Naive thymus-derived CD4-positive, alpha-beta T cell (primary cell): ENCODE data around the gene HTR3E. TPM values are rescaled to one million over a fixed set of nuclear protein-coding genes. Genes with fewer than 3 reads are reported as not detected.
"Not testable (repeated sequence)": the region's sequence is repeated elsewhere in the genome, so short reads cannot be mapped to it uniquely, and the experiment has no call there.

Experiments used
- ATAC-seq: fragments of 150-1000 bp; cut with Tn5 transposase; 2 replicates; pipeline ENCODE4 v1.10.0; 2021; ENCODE audit warnings: mild to moderate bottlenecking, moderate library complexity
- CTCF ChIA-PET: fragments of 350-600 bp; sonication (Branson Sonifier 250); formaldehyde crosslinking; loops from one replicate; lab custom pipeline; 2021; ENCODE audit warnings: antibody characterized with exemption; lab: Charles Lee
- POLR2A ChIA-PET: fragments of 350-600 bp; sonication (Branson Sonifier 250); formaldehyde crosslinking; loops from one replicate; lab custom pipeline; 2021; ENCODE audit warnings: antibody characterized with exemption, inconsistent platforms; lab: Charles Lee
- DNase-seq, 9 donors: peaks; one replicate each; pipeline versions ENCODE4 v3.0.0 to v3.0.0-alpha.2; 2020 to 2022; ENCODE audit warnings: mixed read lengths in 1 of 9
- H3K27ac ChIP-seq: one replicate; pipeline ENCODE4 v1.7.0; 2013; ENCODE audit warnings: mild to moderate bottlenecking, low read depth, low read length, moderate library complexity
- H3K27me3 ChIP-seq, 2 donors: one replicate each; pipeline ENCODE4 v1.7.0; 2013; ENCODE audit warnings: low read length in 2 of 2, mild to moderate bottlenecking in 2 of 2, moderate library complexity in 2 of 2; ENCODE audit not compliant: control insufficient read depth in 2 of 2, insufficient read depth in 2 of 2
- H3K36me3 ChIP-seq, 3 experiments: 1 replicate in 2 of 3; 2 replicates in 1 of 3; pipeline ENCODE4 v1.7.0; 2013; ENCODE audit warnings: low read length in 3 of 3, mild to moderate bottlenecking in 3 of 3, moderate library complexity in 1 of 3; ENCODE audit not compliant: insufficient read depth in 3 of 3, control insufficient read depth in 2 of 3
- H3K4me1 ChIP-seq, 2 donors: one replicate each; pipeline ENCODE4 v1.7.0; 2013; ENCODE audit warnings: low read length in 2 of 2, mild to moderate bottlenecking in 2 of 2, moderate library complexity in 1 of 2; ENCODE audit not compliant: control insufficient read depth in 2 of 2, insufficient read depth in 2 of 2
- H3K4me3 ChIP-seq: 2 replicates; pipeline ENCODE4 v1.7.0; 2013; ENCODE audit warnings: mild to moderate bottlenecking, low read length
- H3K9me3 ChIP-seq, 3 experiments: 1 replicate in 2 of 3; 2 replicates in 1 of 3; pipeline ENCODE4 v1.7.0; 2013; ENCODE audit warnings: low read length in 3 of 3; ENCODE audit not compliant: control insufficient read depth in 2 of 3
- H3K27ac Mint-ChIP-seq, 9 donors: one replicate each; pipeline ENCODE4 v1.8.0; 2020 to 2022; ENCODE audit warnings: mixed read lengths in 9 of 9, mild to moderate bottlenecking in 8 of 9, moderate library complexity in 5 of 9, inconsistent platforms in 2 of 9
- H3K27me3 Mint-ChIP-seq, 5 donors: one replicate each; pipeline ENCODE4 v1.8.0; 2021 to 2022; ENCODE audit warnings: mixed read lengths in 5 of 5, mild to moderate bottlenecking in 1 of 5
- H3K36me3 Mint-ChIP-seq, 5 donors: one replicate each; pipeline ENCODE4 v1.8.0; 2020 to 2022; ENCODE audit warnings: mixed read lengths in 5 of 5, mild to moderate bottlenecking in 3 of 5, inconsistent platforms in 1 of 5
- H3K4me1 Mint-ChIP-seq, 7 donors: one replicate each; pipeline ENCODE4 v1.8.0; 2020 to 2022; ENCODE audit warnings: mixed read lengths in 7 of 7, mild to moderate bottlenecking in 3 of 7, inconsistent platforms in 1 of 7
- H3K4me3 Mint-ChIP-seq, 10 donors: one replicate each; pipeline ENCODE4 v1.8.0; 2020 to 2022; ENCODE audit warnings: mild to moderate bottlenecking in 10 of 10, mixed read lengths in 10 of 10, moderate library complexity in 6 of 10, inconsistent platforms in 2 of 10
- H3K9me3 Mint-ChIP-seq, 11 donors: one replicate each; pipeline ENCODE4 v1.8.0; 2020 to 2022; ENCODE audit warnings: mixed read lengths in 11 of 11, mild to moderate bottlenecking in 4 of 11, inconsistent platforms in 1 of 11, moderate library complexity in 1 of 11
- intact Hi-C, 2 donors: fragments of 100-400 bp; cut with micrococcal nuclease; formaldehyde crosslinking; loops; one replicate each; pipeline ENCODE4 v1.15.1; 2023
- polyA plus RNA-seq, 2 donors: library from polyadenylated mRNA; unstranded; fragments of 300-500 nt; fragmentation: Illumina TruSeq; gene quantifications; one replicate each; pipeline ENCODE4 v1.2.3, GENCODE V29; 2021
- total RNA-seq, 6 experiments: library from RNA in 5 of 6; stranded (reverse) in 5 of 6; gene quantifications; 1 replicate in 5 of 6; 2 replicates in 1 of 6; pipeline ENCODE4 v1.2.3 and lab custom pipeline; 2021 to 2026

Gene HTR3E
- total and polyA plus RNA-seq, 7 experiments from 2014 or later, result not detected

GRCh38 chr3:184066211-184066610 is 30.7 kb upstream of the HTR3E start:
- ATAC-seq, result no peak
- Mint-ChIP-seq H3K27ac (no peak overlapping the region), H3K27me3 (peaks cover 0 to 15% (median 7%) of the 10 kb centered on the region in 5 donors), H3K36me3 (peaks cover 0 to 8% (median 4%) of the 10 kb centered on the region in 5 donors), H3K4me3 (no peak overlapping the region), H3K4me1 (peaks cover 0 to 2% (median 0%) of the 10 kb centered on the region in 7 donors), H3K9me3 (peaks cover 2 to 10% (median 7%) of the 10 kb centered on the region in 11 donors)
- no peaks in the 10 kb centered on the region for H3K27me3 ChIP-seq
- CTCF ChIA-PET, result no interaction called here
- H3K9me3 ChIP-seq, result no peaks in the 10 kb centered on the region
- intact Hi-C loops, result no loop called here
- POLR2A ChIA-PET, result no interaction called here
- no peaks in the 10 kb centered on the region for H3K36me3 ChIP-seq
- no peak overlapping the region for H3K4me3 ChIP-seq
- H3K4me1 ChIP-seq, result no peaks in the 10 kb centered on the region
- DNase-seq, result no peak
- H3K27ac ChIP-seq, result no peak overlapping the region

GRCh38 chr3:184067573-184068055 is 29.2 kb upstream of the HTR3E start:
- H3K27ac ChIP-seq, result no peak overlapping the region
- H3K4me1 ChIP-seq, result no peaks in the 10 kb centered on the region
- H3K36me3 ChIP-seq, result no peaks in the 10 kb centered on the region
- Mint-ChIP-seq H3K27me3 (peaks cover 0 to 15% (median 9%) of the 10 kb centered on the region in 5 donors), H3K4me1 (peaks cover 0 to 2% (median 0%) of the 10 kb centered on the region in 7 donors), H3K9me3 (peaks cover 2 to 10% (median 7%) of the 10 kb centered on the region in 11 donors), H3K4me3 (no peak overlapping the region), H3K36me3 (peaks cover 0 to 8% (median 5%) of the 10 kb centered on the region in 5 donors), H3K27ac (no peak overlapping the region)
- H3K4me3 ChIP-seq, result no peak overlapping the region
- ChIA-PET POLR2A (interaction anchor here (0.6 kb wide), 1 partner anchor 84 kb away, joined by 3 read pairs; no protein-coding TSS in a partner anchor), CTCF (no interaction called here)
- no peak for DNase-seq
- no peaks in the 10 kb centered on the region for H3K27me3 ChIP-seq
- H3K9me3 ChIP-seq, result no peaks in the 10 kb centered on the region
- intact Hi-C loops, result no loop called here
- ATAC-seq, result no peak

GRCh38 chr3:184068344-184068743 is 28.5 kb upstream of the HTR3E start:
- DNase-seq, result no peak
- Mint-ChIP-seq H3K9me3 (peaks cover 2 to 10% (median 7%) of the 10 kb centered on the region in 11 donors), H3K36me3 (peaks cover 0 to 8% (median 5%) of the 10 kb centered on the region in 5 donors), H3K27ac (no peak overlapping the region), H3K4me1 (peaks cover 0 to 2% (median 0%) of the 10 kb centered on the region in 7 donors), H3K4me3 (no peak overlapping the region), H3K27me3 (peaks cover 0 to 17% (median 9%) of the 10 kb centered on the region in 5 donors)
- no peaks in the 10 kb centered on the region for H3K4me1 ChIP-seq
- no peak overlapping the region for H3K27ac ChIP-seq
- no peak for ATAC-seq
- intact Hi-C loops, result no loop called here
- H3K9me3 ChIP-seq, result no peaks in the 10 kb centered on the region
- ChIA-PET POLR2A (interaction anchor here (0.6 kb wide), 1 partner anchor 83 kb away, joined by 3 read pairs; no protein-coding TSS in a partner anchor), CTCF (no interaction called here)
- no peaks in the 10 kb centered on the region for H3K27me3 ChIP-seq
- H3K36me3 ChIP-seq, result no peaks in the 10 kb centered on the region
- no peak overlapping the region for H3K4me3 ChIP-seq

- ATAC-seq, H3K27ac Mint-ChIP-seq, POLR2A ChIA-PET, H3K36me3 Mint-ChIP-seq, H3K9me3 ChIP-seq, H3K36me3 ChIP-seq, CTCF ChIA-PET, DNase-seq, intact Hi-C loops, H3K4me1 Mint-ChIP-seq, H3K27me3 ChIP-seq, H3K27ac ChIP-seq, H3K4me3 Mint-ChIP-seq, H3K4me3 ChIP-seq, H3K4me1 ChIP-seq: not testable (repeated sequence)
- peaks cover 2 to 10% (median 7%) of the 10 kb centered on the region in 11 donors for H3K9me3 Mint-ChIP-seq
- peaks cover 0 to 17% (median 12%) of the 10 kb centered on the region in 5 donors for H3K27me3 Mint-ChIP-seq
Measured at GRCh38 chr3:184071142-184071541, 25.7 kb upstream of the HTR3E start.

- no peaks in the 10 kb centered on the region for H3K36me3 ChIP-seq
- peaks cover 0 to 7% (median 5%) of the 10 kb centered on the region in 5 donors for H3K36me3 Mint-ChIP-seq
- H3K4me3 Mint-ChIP-seq, result no peak overlapping the region
Measured at GRCh38 chr3:184073621-184074020, 23.2 kb upstream of the HTR3E start.

GRCh38 chr3:184075901-184076300 is 21.0 kb upstream of the HTR3E start:
- peaks cover 0 to 11% (median 5%) of the 10 kb centered on the region in 5 donors for H3K27me3 Mint-ChIP-seq
- POLR2A ChIA-PET, result interaction anchor here (0.6 kb wide), 1 partner anchor 36 kb away, joined by 4 read pairs; no protein-coding TSS in a partner anchor
- no peaks in the 10 kb centered on the region for H3K4me1 Mint-ChIP-seq
- no peaks in the 10 kb centered on the region for H3K9me3 ChIP-seq
- peaks cover 0 to 6% (median 2%) of the 10 kb centered on the region in 5 donors for H3K36me3 Mint-ChIP-seq
- no peak overlapping the region for H3K4me3 ChIP-seq
- H3K36me3 ChIP-seq, result no peaks in the 10 kb centered on the region
- H3K27ac Mint-ChIP-seq, result no peak overlapping the region
- no peaks in the 10 kb centered on the region for H3K4me1 ChIP-seq
- H3K9me3 Mint-ChIP-seq, result peaks cover 2 to 5% (median 3%) of the 10 kb centered on the region in 11 donors
- intact Hi-C loops, result no loop called here
- H3K4me3 Mint-ChIP-seq, result no peak overlapping the region
- CTCF ChIA-PET, result no interaction called here
- H3K27me3 ChIP-seq, result no peaks in the 10 kb centered on the region
- no peak for ATAC-seq
- DNase-seq, result no peak
- H3K27ac ChIP-seq, result no peak overlapping the region

More at GRCh38 chr3:184073621-184074020, 23.2 kb upstream of the HTR3E start:
- Histone ChIP-seq H3K4me3 (no peak overlapping the region), H3K9me3 (no peaks in the 10 kb centered on the region), H3K27me3 (no peaks in the 10 kb centered on the region), H3K27ac (no peak overlapping the region), H3K4me1 (no peaks in the 10 kb centered on the region)
- H3K4me1 Mint-ChIP-seq, result no peaks in the 10 kb centered on the region
- CTCF ChIA-PET, result interaction anchor here (0.7 kb wide), 1 partner anchor 692 kb away, joined by 3 read pairs; no protein-coding TSS in a partner anchor
- ATAC-seq (no peak), DNase-seq (no peak)
- H3K27ac Mint-ChIP-seq, result no peak overlapping the region
- POLR2A ChIA-PET, result no interaction called here
- intact Hi-C loops, result no loop called here
- peaks cover 3 to 10% (median 7%) of the 10 kb centered on the region in 11 donors for H3K9me3 Mint-ChIP-seq
- H3K27me3 Mint-ChIP-seq, result peaks cover 0 to 17% (median 8%) of the 10 kb centered on the region in 5 donors

GRCh38 chr3:184077881-184078280 is 19.0 kb upstream of the HTR3E start:
- POLR2A ChIA-PET, result no interaction called here
- H3K36me3 Mint-ChIP-seq, result peaks cover 0 to 4% (median 0%) of the 10 kb centered on the region in 5 donors

More at GRCh38 chr3:184077881-184078280, 19.0 kb upstream of the HTR3E start:
- intact Hi-C loops, result no loop called here
- Mint-ChIP-seq H3K27ac (peak overlapping the region in 1 of 9 donors; percentile 25), H3K4me3 (no peak overlapping the region), H3K4me1 (no peaks in the 10 kb centered on the region), H3K27me3 (peaks cover 0 to 7% (median 2%) of the 10 kb centered on the region in 5 donors), H3K9me3 (peaks cover 0 to 3% (median 0%) of the 10 kb centered on the region in 11 donors)
- ATAC-seq (no peak), DNase-seq (no peak)
- CTCF ChIA-PET, result no interaction called here
- Histone ChIP-seq H3K27ac (no peak overlapping the region), H3K27me3 (no peaks in the 10 kb centered on the region), H3K36me3 (no peaks in the 10 kb centered on the region), H3K4me1 (no peaks in the 10 kb centered on the region), H3K9me3 (no peaks in the 10 kb centered on the region), H3K4me3 (no peak overlapping the region)
